ENCODE measurements around the gene GCSAM.

Gene GCSAM, protein sequence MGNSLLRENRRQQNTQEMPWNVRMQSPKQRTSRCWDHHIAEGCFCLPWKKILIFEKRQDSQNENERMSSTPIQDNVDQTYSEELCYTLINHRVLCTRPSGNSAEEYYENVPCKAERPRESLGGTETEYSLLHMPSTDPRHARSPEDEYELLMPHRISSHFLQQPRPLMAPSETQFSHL

DNA sequence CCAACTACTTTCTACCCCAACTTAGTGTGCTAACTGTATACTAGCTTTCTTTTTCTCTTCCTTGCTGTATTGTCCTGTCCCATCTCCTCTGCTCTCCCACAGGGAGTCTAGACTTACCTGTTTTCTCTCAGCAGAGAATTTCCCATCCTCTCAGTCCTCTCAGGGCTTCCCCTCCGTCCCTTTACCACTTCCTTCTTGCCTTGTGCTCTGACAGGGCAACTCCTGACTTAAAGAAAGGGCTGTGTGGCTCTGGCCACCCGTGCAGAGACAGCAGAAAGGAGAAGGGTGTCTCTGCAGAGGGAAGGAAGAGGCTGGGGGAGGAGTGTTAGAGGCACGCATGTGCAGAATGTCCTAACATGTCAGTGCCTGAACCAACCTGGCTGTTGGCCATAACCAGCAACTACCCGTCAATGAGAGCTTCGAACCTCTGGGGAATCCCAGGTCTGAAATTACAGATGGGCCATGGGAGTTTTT, at the start of gene GCSAM:
Gene GCSAM (minus strand): TSS at position 274 of the 474 bp plus-strand sequence. CDS start 128 bp downstream, at position 146.
- no peak for DNase-seq (ENCODE audit: low read depth in 2 of 2)

DNA sequence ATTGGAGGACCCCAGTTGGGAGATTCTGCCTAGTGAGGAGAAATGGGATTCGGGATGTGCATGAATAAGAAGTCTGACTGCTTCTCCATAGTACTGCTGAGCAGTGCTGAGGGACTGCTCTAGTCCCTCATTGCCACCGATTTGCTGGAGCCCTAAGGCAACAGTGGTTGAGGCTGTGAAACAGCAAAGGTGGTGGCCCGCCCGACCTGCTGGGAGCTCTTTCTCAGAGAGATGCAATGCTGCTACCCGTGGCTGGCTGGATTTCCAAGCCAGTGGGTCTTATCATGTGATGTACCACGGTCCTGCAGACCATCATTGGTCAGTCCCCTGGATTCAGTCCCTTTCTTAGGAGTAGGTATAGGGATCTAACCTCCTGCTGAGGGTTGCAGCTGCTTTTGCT, 42.6 kb upstream of the GCSAM start:
- no peak for DNase-seq (ENCODE audit: low read depth in 2 of 2)

DNA sequence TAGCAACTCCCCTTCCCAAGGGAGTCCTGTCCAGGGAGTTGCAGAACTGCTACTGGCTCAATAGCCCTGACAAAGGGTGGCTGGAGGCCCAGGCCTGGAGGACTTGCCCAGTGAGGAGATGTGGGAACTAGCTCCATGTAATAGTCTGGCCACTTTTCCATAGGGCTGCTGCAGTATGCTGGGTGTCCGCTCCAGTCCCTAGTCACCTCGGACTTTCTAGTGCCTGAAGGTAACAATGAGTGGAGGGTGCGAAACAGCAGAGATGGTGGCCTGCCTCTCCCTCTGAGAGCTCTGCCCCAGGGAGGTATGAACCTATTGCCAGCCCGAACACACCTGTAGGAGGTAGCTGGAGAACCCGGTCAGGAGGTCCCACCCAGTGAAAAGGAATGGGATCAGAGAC, 42.0 kb upstream of the GCSAM start:
- no peak for DNase-seq (ENCODE audit: low read depth in 2 of 2)

DNA sequence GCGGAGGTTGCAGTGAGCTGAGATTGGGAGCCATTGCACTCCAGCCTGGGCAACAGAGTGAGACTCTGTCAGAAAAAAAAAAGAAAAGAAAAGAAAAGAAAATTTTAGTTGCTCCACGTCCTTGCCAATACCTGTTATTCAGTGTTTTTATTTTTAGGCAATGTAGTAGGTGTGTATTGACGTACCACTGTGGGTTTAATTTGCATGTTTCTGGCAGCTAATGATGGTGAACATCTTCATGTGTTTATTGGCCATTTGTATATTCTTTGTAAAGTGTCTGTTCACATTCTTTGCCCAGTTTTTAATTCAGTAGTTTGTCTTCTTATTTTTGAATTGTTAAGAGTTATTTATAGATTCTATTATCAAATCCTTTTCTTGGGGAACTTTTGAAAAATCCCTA, 38.1 kb upstream of the GCSAM start:
- DNase-seq (ENCODE audit: low read depth in 2 of 2), result no peak

DNA sequence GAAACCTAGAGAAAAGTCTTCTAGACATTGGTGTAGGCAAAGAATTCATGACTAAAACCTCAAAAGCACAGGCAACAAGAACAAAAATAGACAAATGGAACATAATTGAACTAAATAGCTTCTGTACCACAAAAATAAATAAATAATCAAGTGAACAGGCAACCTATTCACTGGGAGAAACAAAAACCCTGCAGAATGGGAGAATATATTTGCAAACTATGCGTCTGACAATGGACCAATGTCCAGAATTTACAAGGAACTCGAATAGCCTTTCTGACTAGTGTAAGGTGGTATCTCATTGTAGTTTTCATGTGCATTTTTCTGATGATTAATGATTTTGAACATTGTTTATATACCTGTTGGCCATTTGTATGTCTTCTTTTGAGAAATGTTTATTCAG, 37.0 kb upstream of the GCSAM start:
- DNase-seq (ENCODE audit: low read depth in 2 of 2), result no peak

DNA sequence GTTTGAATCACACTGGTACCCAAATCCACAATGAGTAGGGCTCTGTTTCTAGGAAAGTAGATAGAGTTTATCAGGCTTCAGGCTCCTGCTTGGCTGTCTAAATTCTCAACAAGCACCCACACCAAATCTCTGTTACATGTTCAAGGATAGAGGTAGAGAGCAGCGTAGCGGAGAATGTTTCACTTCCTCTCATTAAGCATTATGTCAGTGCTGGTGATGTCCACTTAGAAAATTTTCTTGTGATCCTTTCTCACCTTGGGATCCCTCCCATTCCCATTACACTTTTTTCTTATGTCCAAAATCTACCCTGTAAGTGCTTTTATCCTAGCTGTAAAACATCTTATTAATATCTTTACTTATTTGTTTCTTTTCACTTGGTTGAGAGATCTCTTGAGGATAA, 34.7 kb upstream of the GCSAM start:
- no peak for DNase-seq (ENCODE audit: low read depth in 2 of 2)

DNA sequence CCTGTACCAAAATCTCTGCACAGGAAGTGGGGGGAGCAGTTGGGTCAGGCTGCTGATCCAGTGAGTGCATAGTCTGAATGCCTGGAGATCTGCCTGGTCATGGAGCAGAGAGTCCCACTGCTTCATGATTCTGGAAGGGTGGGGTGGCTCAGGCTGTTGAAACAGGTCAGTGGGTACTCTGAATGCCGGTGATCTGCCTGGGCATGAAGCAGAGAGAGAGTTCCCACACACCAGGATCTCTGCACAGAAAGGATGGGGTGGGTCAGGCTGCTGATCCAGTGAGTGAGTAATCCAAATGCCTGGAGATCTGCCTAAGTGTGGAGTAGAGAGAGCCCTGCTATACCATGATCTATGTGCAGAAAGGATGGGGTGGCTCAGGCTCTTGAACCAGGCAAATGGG, 16.1 kb upstream of the GCSAM start:
- DNase-seq (ENCODE audit: low read depth in 2 of 2), result no peak

DNA sequence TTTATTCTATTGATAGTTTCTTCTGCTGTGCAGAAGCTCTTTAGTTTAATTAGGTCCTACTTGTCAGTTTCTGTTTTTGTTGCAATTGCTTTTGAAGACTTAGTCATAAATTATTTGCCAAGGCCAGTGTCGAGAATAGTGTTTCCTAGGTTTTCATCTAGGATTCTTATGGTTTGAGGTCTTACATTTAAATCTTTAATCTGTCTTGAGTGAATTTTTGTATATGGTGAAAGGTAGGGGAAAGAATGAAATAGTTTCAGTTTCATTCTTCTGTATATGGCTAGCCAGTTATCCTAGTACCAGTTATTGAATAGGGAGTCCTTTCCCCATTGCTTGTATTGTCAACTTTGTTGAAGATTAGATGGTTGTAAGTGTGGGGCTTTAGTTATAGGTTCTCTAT, 10.6 kb upstream of the GCSAM start:
- no peak for DNase-seq (ENCODE audit: low read depth in 2 of 2)

DNA sequence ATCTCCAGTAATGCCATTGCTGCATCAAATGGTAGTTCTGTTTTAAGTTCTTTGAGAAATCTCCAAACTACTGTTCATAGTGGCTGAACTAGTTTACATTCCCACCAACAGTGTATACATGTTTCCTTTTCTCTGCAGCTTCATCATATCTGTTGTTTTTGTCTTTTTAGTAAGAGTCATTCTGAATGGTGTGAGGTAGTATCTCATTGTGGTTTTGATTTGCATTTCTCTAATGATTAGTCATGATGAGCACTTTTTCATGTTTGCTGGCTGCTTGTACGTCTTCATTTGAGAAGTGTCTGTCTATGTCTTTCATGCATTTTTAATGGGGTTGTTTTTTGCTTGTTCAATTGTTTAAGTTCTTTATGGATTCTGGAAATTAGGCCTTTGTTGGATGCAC, 10.2 kb upstream of the GCSAM start:
- no peak for DNase-seq (ENCODE audit: low read depth in 2 of 2)

DNA sequence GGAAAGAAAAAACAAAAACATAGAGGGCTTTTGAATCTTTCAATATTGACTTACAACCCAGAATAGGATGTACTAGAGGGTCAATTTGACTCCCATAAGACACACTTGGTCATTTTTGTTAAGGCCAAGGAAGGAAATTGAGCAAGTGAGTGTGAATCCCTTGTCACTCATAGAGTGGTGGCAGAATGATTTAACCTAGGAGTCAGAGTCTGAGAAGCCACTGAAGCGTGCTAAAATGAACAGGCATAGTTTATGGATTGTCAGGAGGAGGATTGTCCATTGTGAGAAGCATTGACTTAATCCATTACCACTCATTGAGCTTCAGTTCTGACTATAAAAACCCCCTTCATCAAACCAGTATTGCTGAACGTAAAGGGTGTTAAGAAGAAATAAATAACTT, 8.2 kb upstream of the GCSAM start:
- DNase-seq (ENCODE audit: low read depth in 2 of 2), result no peak

DNA sequence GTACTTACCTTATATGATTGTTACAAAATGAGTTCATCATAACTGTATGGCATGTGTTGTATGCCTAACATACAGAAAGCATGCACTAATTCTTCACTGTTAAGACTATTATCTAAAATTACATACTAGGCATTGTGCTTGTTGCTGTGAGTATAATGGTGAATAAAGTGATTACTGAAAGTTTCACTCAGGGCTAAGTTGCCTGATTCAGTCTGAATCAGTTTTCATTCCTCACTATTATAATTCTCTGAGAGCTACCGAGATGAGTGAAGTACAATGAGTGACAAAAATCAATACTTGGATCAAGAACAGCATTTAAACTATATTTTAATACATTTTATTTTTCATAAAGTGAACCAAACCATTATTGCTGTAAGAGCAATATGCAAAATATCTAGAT, 7.5 kb upstream of the GCSAM start:
- DNase-seq (ENCODE audit: low read depth in 2 of 2), result no peak

DNA sequence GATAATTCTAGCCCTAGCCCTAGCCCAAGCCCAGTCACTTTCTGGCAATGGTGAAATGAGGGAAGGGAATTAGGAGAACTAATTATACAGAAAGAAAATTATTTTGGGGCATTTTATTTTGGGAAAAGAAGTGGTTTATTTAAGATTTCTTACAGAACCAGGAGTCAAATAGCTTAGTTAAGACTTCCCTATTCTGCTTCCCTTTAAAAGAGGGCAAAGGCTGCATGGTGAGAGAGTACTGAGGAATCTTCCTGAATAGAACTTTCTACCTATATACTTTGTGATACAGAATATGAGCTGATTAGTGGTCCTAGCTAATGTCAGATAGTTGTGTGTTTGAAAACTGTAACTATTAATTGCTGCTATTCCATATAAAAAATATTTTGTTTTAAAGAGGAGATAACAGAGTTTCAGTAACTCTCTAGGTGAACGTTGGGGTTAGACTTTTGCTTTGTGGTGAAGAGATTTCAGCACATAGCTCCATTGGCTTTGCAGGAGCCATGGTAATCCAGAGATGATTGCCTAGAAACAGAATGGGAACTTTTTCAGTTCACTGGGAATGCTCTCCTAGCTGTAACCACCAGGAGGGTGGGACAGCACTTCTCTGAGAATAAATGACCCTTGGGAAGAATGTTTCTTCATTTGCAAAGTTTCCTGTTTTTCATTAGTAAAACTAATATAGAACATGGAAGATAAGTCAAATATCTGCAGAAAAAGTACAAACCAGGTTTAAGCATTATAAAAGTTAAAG, 5.3 kb upstream of the GCSAM start:
- DNase-seq (ENCODE audit: low read depth in 2 of 2), result no peak

DNA sequence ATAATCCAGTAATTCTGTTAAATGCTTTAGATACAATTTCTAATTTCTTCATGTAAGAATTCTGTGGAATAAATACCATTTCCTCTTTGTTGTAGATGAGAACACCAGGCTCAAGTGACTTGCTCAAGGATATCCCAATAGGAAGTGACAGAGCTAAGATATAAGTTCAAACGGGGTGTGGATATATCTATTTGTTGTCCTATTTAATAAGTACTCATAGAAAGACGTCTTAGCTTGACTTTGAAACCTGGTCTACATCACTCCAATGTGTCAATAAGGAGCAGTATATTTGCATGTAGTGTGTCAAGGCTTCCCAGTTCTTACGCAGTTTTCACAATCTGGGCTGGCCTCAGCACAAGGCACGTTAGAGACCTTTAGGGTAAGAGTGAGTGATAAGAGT, 4.7 kb upstream of the GCSAM start:
- DNase-seq (ENCODE audit: low read depth in 2 of 2), result no peak

DNA sequence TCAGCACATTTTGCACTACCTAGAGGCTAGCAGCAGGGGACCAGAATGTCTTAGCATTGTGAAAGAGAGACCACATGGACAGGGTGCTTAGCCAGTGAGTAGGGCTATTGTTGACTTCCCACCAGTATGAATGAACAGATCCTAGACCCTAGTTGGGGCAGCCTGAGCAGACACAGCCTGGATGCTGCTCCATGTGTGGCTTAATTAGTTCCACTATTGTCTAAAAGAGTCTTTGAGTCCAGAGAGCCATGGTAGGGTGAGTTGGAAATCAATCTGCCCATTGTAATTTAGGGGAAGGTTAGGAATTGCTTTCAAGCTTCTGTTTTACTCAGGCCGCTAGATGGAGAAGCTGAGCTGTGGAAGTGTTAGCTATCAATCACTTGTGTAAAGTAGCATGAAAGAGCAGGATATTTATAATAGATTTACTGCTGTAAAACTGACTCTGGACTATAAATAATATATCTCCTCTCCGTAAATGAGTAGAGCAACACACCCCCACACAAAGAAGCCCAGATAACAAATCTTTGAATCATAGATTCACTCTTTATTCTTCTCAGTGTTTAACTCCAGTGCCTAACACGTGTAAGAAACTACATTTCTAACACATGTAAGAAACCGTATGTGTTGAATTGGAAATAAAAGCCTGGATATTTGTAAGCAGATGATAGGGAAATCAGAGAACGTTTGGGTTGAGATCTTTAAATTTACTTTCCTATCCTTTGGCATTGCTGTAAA, 4.1 kb upstream of the GCSAM start:
- no peak for DNase-seq (ENCODE audit: low read depth in 2 of 2)

DNA sequence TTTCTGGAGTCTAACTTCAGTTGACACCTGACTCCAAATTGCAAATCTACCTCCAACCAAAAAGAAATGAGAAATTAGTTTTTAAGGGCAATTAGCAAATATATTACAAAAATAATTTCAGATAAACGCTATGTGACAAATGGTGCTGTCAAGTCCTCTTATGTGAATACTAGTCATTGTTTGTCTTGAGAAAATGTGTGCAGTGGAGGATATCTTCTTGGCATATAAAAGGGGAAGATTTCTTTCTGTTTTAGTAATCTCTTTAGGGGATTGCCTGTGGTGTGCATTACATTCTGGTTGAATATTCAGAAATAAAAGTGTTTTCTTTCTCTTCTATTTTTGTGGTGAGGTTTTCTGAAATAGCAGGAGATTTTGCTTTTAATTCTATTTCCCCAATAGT, 3.0 kb upstream of the GCSAM start:
- no peak for DNase-seq (ENCODE audit: low read depth in 2 of 2)

DNA sequence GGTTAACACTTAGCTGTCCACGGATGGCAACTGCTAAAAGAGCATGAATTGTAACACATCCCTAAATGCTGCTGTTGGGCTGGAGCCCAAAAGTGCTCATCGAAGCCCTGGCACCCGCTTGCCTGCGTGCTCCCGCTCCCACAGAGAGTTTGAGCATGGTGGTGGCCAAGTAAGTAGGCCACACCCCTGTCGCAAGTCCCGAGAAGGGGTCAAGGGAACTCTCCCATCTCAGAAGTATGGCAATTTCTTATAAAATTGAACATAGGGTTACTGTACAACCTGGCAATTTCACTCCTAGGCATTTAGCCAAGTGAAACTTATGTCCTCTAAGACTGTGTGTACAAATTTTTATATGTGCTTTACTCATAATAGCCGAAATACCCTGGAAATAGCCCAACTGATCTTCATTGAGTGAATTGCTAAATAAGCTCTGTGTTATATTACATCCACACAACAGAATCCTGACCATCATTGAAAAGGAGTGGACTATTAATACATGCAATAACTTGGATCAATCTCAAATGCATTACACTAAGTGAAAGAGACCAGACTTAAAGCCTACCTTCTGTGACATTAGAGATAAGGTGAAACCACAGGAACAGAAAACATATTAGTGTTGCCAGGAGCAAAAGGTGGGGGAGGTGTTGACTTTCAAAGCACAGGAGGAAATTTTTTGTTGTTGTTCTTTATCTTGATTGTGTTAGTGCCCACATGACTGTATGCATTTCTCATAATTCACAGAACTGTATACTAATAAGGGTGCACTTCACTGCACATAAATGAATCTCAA, 1.5 kb upstream of the GCSAM start:
- DNase-seq (ENCODE audit: low read depth in 2 of 2), result no peak

DNA sequence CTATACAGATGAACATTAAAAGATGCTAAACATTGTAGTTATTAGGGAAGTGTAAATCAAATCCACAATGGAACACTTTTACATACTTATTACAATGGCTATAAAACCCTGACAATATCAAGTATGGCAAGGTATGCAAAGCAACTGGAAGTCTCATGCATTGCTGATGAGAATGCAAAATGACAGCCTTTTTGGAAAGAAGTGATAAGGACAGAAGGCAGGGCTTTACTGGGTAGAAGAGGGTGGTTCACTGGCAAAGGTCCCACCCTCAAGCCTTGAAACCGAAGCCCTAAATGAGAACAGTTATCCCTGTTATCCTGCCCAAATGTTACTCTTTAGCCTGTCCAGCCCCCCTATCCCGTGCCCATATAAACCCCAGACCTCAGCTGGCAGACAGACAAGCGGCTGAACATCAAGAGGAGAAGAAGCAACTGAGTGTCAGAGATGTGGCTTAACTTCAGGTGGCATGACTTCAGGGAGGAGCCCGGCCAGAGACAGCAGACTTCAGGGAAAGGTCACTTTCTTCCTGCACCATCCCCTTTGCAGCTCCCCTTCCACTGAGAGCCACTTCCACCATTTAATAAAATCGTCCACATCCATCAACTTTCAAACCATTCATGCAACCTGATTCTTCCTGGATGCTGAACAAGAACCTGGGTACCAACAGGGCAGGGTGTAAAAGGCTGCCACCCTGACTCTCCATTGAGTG, 732 bp upstream of the GCSAM start:
- no peak for DNase-seq (ENCODE audit: low read depth in 2 of 2)

DNA sequence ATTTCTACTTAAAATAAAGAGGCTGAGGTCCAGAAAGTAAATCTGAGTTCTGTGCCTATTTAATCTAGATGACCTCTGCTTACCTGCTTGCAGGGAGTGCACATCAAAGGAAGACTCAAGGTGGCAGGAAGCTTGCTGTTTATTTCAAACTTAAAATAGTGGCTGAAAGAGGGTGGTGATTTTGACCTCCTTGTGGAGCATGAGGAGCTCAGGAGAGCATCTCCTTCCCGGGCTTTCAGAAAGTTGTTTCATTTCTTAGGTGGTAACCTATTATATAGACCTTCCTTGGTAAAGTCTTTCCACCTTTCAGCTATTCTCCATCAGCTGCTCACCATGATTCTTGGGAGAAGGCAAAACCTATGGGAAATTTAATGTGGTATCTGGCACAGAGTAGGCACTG, 494 bp downstream of the GCSAM start:
- no peak for DNase-seq (ENCODE audit: low read depth in 2 of 2)

DNA sequence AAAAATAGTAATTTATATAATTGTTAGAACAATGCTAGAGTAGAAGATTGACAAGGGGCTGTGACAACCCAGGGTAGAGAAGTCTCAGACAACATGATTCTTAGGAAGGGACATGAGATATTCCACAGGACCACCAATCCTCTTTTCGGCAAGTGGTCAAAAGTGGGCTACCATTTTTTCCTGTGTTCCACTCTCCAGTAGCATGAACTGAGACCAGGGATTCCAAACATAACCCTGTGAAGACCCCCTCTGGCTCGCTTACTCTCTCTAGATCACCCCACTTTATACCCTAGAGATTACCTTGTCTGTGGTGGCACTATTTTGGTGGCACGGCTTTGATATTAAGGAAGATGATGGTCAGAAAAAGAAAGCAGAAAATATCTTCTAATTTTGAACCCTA, 960 bp downstream of the GCSAM start:
- DNase-seq (ENCODE audit: low read depth in 2 of 2), result no peak

DNA sequence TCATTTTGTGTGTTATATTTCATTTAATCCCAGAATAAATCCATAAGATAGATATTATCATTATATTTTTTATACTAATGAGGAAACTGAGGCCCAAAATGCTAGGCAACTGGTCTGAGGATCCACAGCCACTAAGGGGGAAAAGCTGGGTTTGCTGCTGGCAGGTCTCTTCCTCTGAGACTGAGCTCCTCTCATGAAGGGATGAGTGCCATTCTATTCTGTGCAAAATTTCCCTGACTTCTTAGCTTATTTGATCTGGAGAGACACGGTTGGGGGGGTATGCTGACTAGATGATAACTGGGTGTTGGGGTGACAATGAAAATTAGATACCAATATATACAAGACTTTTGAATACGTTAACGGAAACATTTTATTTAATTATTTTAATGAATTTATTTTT, 1.9 kb downstream of the GCSAM start:
- DNase-seq (ENCODE audit: low read depth in 2 of 2), result no peak

DNA sequence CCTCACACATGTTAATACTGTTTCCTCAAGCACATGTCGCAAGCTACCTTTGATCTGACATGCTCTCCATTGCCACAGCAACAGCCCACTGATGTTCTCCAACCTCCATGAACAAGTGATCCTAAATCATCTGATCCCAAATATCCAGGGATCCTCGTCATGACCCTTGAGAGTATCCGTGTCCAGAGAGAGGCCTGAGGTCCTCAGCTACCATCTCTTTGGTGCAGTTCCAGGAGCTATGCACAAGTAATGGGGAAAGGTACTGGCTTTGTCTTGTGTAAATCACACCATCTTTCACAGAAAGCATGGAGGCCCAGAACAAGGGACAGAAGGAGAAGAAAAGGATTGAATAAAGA, 2.4 kb downstream of the GCSAM start:
- no peak for DNase-seq (ENCODE audit: low read depth in 2 of 2)
